Mesothelial cell of epicardium (in vitro differentiated cells): ENCODE measurements around the gene DCST2. TPM values are rescaled to one million over a fixed set of nuclear protein-coding genes. Genes with fewer than 3 reads are reported as not detected.

Experiments used
- DNase-seq, 2 experiments: peaks; one replicate each; pipeline ENCODE4 v3.0.0; 2021; ENCODE audit warnings: low spot score in 2 of 2; ENCODE audit not compliant: unreplicated experiment in 2 of 2
- H3K27ac Mint-ChIP-seq: 2 replicates; pipeline ENCODE4 v1.8.0; 2021; ENCODE audit warnings: mixed read lengths
- H3K27me3 Mint-ChIP-seq: 2 replicates; pipeline ENCODE4 v1.8.0; 2021; ENCODE audit warnings: low read depth, mixed read lengths
- H3K36me3 Mint-ChIP-seq: 2 replicates; pipeline ENCODE4 v1.8.0; 2021; ENCODE audit warnings: mixed read lengths
- H3K4me1 Mint-ChIP-seq: 2 replicates; pipeline ENCODE4 v1.8.0; 2021; ENCODE audit warnings: mixed read lengths
- H3K4me3 Mint-ChIP-seq: 2 replicates; pipeline ENCODE4 v1.8.0; 2021; ENCODE audit warnings: mild to moderate bottlenecking, moderate library complexity, mixed read lengths
- H3K9me3 Mint-ChIP-seq: 2 replicates; pipeline ENCODE4 v1.8.0; 2021; ENCODE audit warnings: mixed read lengths
- CTCF ChIP-seq: fragments of 200-600 bp; sonication (generic); IDR thresholded peaks from one replicate; pipeline ENCODE4 v1.5.0; 2021; ENCODE audit warnings: antibody characterized with exemption; ENCODE audit not compliant: unreplicated experiment
- total RNA-seq: library from RNA; stranded (reverse); gene quantifications from 3 replicates; pipeline ENCODE4 v1.2.1, GENCODE V29; 2021

Gene DCST2
- total RNA-seq, 1 donor from 2014 or later = 1.8 TPM

- no peak overlapping the region for H3K4me3 Mint-ChIP-seq
- H3K4me1 Mint-ChIP-seq = peaks cover 17% of the 10 kb centered on the region
Observed at GRCh38 chr1:155013632-155014031, 19.9 kb downstream of the DCST2 start.

GRCh38 chr1:155012776-155013602 lies 20.6 kb downstream of the DCST2 start:
- no peak overlapping the region for H3K27ac Mint-ChIP-seq
- H3K36me3 Mint-ChIP-seq = no peaks in the 10 kb centered on the region
- DNase-seq = no peak
- no peak overlapping the region for H3K4me3 Mint-ChIP-seq
- H3K27me3 Mint-ChIP-seq = no peaks in the 10 kb centered on the region
- no peak for TF ChIP-seq CTCF
- H3K4me1 Mint-ChIP-seq = peaks cover 18% of the 10 kb centered on the region
- no peaks in the 10 kb centered on the region for H3K9me3 Mint-ChIP-seq

More at GRCh38 chr1:155013632-155014031, 19.9 kb downstream of the DCST2 start:
- H3K27me3 Mint-ChIP-seq = no peaks in the 10 kb centered on the region
- H3K36me3 Mint-ChIP-seq = no peaks in the 10 kb centered on the region
- no peak overlapping the region for H3K27ac Mint-ChIP-seq
- no peak for DNase-seq
- no peak for TF ChIP-seq CTCF
- no peaks in the 10 kb centered on the region for H3K9me3 Mint-ChIP-seq

- H3K36me3 Mint-ChIP-seq = no peaks in the 10 kb centered on the region
- peaks cover 16% of the 10 kb centered on the region for H3K4me1 Mint-ChIP-seq
- no peak overlapping the region for H3K27ac Mint-ChIP-seq
- no peak overlapping the region for H3K4me3 Mint-ChIP-seq
- DNase-seq = no peak
- no peaks in the 10 kb centered on the region for H3K27me3 Mint-ChIP-seq
- no peak for TF ChIP-seq CTCF
- no peaks in the 10 kb centered on the region for H3K9me3 Mint-ChIP-seq
Observed at GRCh38 chr1:155012026-155012546, 21.5 kb downstream of the DCST2 start.

- Mint-ChIP-seq H3K4me1 (peaks cover 16% of the 10 kb centered on the region), H3K27me3 (no peaks in the 10 kb centered on the region), H3K4me3 (no peak overlapping the region), H3K36me3 (no peaks in the 10 kb centered on the region), H3K27ac (no peak overlapping the region), H3K9me3 (no peaks in the 10 kb centered on the region)
- no peak for TF ChIP-seq CTCF
- no peak for DNase-seq
Observed at GRCh38 chr1:155011437-155012025, 22.1 kb downstream of the DCST2 start.

GRCh38 chr1:155011004-155011416 lies 22.6 kb downstream of the DCST2 start:
- Mint-ChIP-seq H3K27me3 (no peaks in the 10 kb centered on the region), H3K4me1 (peaks cover 16% of the 10 kb centered on the region), H3K4me3 (no peak overlapping the region), H3K27ac (no peak overlapping the region), H3K36me3 (no peaks in the 10 kb centered on the region), H3K9me3 (no peaks in the 10 kb centered on the region)
- no peak for TF ChIP-seq CTCF
- no peak for DNase-seq
